Kidney epithelial cell (primary cell): Measurements from ENCODE around the gene CCDC178. TPM values are rescaled to one million over a fixed set of nuclear protein-coding genes. Genes with fewer than 3 reads are reported as not detected.

Experiments
- DNase-seq: peaks from one replicate; pipeline ENCODE4 v3.0.0-alpha.2; 2010; ENCODE audit warnings: low read depth
- H3K27me3 ChIP-seq: 2 replicates; pipeline ENCODE4 v1.6.0; 2011; ENCODE audit warnings: low read length; ENCODE audit not compliant: control insufficient read depth, insufficient read depth
- H3K36me3 ChIP-seq: 2 replicates; pipeline ENCODE4 v1.5.1; 2011; ENCODE audit warnings: low read length; ENCODE audit not compliant: control insufficient read depth, insufficient read depth
- H3K4me3 ChIP-seq: 2 replicates; pipeline ENCODE4 v1.5.1; 2011; ENCODE audit warnings: low read depth, mild to moderate bottlenecking, control low read depth, low read length
- total RNA-seq: library from RNA; depleted of rRNA; stranded (reverse); fragments of >200 nt; gene quantifications from 2 replicates; pipeline ENCODE4 v1.2.3, GENCODE V29; 2015
- TF ChIP-seq, protein P1 (sequence below): IDR thresholded peaks from 2 replicates; pipeline ENCODE4 v1.5.1; 2011; ENCODE audit warnings: mild to moderate bottlenecking, moderate library complexity, low read length, control low read depth, inconsistent platforms; ENCODE audit not compliant: insufficient read depth, poor library complexity, severe bottlenecking

Gene CCDC178
- total RNA-seq, 1 donor from 2014 or later, result 0.08 TPM

DNA sequence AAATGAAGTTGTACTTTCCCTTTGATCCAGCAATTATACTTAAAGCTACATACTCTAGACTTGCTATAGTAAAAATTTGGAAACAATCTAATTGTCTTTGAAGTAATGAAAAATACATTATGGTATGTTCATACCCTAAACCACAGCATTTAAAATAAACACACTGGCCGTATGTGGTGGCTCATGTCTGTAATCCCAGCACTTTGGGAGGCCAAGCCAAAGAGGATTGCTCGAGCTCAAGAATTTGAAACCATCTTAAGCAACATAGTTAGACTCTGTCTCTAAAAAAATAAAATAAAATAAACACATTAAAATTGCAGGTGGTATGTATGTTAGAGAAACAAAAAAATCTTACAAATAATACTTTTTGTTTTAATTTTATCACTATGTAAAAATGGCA is 459.6 kb downstream of the CCDC178 start:
- no peak overlapping the region for H3K4me3 ChIP-seq

DNA sequence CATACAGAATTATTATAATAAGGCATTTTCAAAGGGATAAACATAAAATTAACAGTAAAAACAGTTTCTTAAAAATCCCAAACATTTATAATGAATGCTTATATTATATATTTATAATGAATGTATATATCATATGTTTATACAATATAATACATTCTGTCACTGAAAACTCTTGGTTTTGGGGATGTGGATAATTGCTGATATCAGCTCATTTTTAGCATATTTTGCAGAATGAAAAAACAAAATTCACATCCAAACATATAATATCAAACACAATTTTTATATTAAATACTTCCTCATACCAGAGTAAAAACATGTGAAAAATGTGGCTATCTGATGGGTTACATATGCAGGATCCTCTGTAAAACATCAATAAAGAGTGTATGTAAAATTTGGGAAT is 465.0 kb downstream of the CCDC178 start:
- H3K27me3 ChIP-seq, result no peaks in the 10 kb centered on the region
- TF ChIP-seq, protein P1, sequence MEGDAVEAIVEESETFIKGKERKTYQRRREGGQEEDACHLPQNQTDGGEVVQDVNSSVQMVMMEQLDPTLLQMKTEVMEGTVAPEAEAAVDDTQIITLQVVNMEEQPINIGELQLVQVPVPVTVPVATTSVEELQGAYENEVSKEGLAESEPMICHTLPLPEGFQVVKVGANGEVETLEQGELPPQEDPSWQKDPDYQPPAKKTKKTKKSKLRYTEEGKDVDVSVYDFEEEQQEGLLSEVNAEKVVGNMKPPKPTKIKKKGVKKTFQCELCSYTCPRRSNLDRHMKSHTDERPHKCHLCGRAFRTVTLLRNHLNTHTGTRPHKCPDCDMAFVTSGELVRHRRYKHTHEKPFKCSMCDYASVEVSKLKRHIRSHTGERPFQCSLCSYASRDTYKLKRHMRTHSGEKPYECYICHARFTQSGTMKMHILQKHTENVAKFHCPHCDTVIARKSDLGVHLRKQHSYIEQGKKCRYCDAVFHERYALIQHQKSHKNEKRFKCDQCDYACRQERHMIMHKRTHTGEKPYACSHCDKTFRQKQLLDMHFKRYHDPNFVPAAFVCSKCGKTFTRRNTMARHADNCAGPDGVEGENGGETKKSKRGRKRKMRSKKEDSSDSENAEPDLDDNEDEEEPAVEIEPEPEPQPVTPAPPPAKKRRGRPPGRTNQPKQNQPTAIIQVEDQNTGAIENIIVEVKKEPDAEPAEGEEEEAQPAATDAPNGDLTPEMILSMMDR, result no peak
- DNase-seq, result no peak
- H3K4me3 ChIP-seq, result no peak overlapping the region
- H3K36me3 ChIP-seq, result no peaks in the 10 kb centered on the region

More for the DNA sequence above, 459.6 kb downstream of the CCDC178 start:
- no peaks in the 10 kb centered on the region for H3K36me3 ChIP-seq
- no peak for DNase-seq
- TF ChIP-seq, protein P1, result no peak
- H3K27me3 ChIP-seq, result no peaks in the 10 kb centered on the region

DNA sequence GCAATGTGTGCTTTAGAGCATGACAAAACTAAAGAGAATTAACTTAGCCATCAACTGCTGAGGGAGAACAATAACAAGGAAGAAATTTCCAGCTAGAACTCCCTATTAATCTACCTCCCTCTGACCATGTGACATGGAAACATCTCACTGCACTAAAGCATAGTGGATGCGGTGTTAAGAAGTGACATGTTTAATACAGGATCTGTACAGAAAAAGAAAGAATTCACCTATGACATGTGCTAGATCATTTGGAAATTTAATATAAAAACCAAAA is 465.4 kb downstream of the CCDC178 start:
- H3K27me3 ChIP-seq, result no peaks in the 10 kb centered on the region
- TF ChIP-seq, protein P1, result no peak
- peak; percentile 28 for DNase-seq
- H3K36me3 ChIP-seq, result no peaks in the 10 kb centered on the region
- no peak overlapping the region for H3K4me3 ChIP-seq

DNA sequence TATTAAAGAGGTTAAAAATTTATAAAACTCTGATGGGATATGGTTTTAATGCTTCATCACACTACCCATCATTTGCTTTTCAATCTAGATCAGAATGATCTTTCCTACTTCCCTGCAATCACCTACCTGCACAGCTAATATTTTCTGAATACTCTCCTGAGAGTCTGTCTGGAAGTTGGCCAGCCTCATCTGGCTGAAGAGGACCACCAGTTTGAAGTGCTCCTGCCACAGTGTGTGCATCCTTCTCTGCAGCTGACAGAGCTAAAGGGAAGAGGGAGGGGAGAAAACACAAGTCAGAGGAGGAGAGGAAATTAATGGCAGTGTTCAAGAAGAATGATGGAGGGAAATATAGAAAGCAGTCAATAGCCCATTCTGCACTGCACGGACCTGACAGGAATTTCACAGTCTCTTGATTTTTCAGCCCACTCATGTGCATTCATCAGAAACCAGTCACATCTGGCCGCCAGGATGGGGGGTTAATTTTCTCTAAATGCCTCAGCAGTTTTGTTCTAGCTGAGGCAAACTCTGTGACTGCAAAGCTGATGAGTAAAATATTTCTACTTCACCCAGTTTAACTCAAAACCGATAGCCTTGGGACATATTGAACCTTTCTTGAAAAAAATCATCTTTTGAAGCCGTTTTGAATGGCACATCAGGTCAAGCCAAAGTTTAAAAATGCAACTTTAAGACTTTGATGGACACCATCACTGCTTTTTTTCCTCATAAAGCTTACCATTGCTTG is 465.9 kb downstream of the CCDC178 start:
- H3K4me3 ChIP-seq, result no peak overlapping the region
- no peaks in the 10 kb centered on the region for H3K36me3 ChIP-seq
- DNase-seq, result peak; percentile 44
- TF ChIP-seq, protein P1, result no peak
- no peaks in the 10 kb centered on the region for H3K27me3 ChIP-seq

DNA sequence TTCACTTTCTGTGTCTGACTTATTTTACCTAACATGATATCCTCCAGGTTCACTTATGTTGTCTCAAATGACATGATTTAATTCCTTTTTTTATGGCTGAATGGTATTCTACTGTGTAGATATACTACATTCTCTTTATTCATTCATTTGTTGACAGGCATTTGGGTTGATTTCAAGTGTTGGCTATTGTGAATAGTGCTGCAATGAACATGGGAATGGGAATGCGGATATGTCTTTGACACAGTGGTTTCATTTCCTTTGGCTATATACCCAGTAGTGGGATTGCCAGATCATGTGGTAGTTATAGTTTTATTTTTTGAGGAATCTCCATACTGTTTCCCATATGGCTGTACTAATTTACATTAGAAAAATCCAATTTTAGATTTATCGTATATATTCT is 472.3 kb downstream of the CCDC178 start:
- H3K4me3 ChIP-seq, result no peak overlapping the region
- DNase-seq, result no peak
- TF ChIP-seq, protein P1, result no peak
- no peaks in the 10 kb centered on the region for H3K36me3 ChIP-seq
- H3K27me3 ChIP-seq, result no peaks in the 10 kb centered on the region

DNA sequence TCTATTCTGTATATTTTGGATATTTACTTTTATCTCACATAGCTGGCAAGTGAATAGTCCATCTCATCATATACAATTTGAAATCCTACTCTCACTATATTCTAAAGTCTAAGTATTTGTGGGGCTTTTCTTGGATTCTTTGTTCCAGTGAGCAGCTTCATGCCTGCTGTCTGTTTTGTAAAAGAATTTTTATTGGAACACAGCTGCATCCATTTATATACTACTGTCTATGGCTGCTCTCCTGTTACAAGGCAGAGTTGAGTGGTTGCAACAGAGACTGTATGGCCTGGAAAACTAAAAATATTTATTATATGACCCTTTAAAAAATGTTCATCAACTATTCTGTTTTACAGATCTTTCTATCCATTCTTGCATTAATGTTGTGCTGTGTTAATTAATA is 474.4 kb downstream of the CCDC178 start:
- TF ChIP-seq, protein P1, result no peak
- Histone ChIP-seq H3K4me3 (no peak overlapping the region), H3K36me3 (no peaks in the 10 kb centered on the region), H3K27me3 (no peaks in the 10 kb centered on the region)
- no peak for DNase-seq
